ENCODE data around the gene LRRFIP1.
"Not testable (repeated sequence)": the region's sequence is repeated elsewhere in the genome, so short reads cannot be mapped to it uniquely, and the experiment has no call there.

- TF ChIP-seq EZH2 (IDR thresholded peaks at IDR 0.05; ENCODE audit: borderline replicate concordance, low read depth, low read length, severe bottlenecking); CTCF (IDR thresholded peaks at IDR 0.05; ENCODE audit: borderline replicate concordance, extremely low read depth, low read length, poor library complexity, severe bottlenecking): not testable (repeated sequence)
Observed at GRCh38 chr2:237606522-237606921, 20.9 kb upstream of the LRRFIP1 start.
